Neuronal stem cell (in vitro differentiated cells): Measurements from ENCODE around the gene NOVA1.

Source experiments
- DNase-seq: peaks from one replicate; pipeline ENCODE4 v3.0.0-alpha.2; 2013; ENCODE audit warnings: low spot score
- H2AFZ ChIP-seq: one replicate; pipeline ENCODE4 v1.6.1; 2013; ENCODE audit warnings: mild to moderate bottlenecking, low read length, inconsistent platforms
- H2AK5ac ChIP-seq: 2 replicates; pipeline ENCODE4 v1.6.1; 2013; ENCODE audit warnings: low read depth, mild to moderate bottlenecking, inconsistent platforms, low read length, moderate library complexity, mixed read lengths
- H2BK120ac ChIP-seq: 2 replicates; pipeline ENCODE4 v1.6.1; 2013; ENCODE audit warnings: low read depth, mild to moderate bottlenecking, inconsistent platforms, low read length, moderate library complexity, mixed read lengths
- H2BK12ac ChIP-seq: one replicate; pipeline ENCODE4 v1.6.1; 2013; ENCODE audit warnings: low read length, inconsistent platforms
- H2BK15ac ChIP-seq: 2 replicates; pipeline ENCODE4 v1.6.1; 2013; ENCODE audit warnings: mild to moderate bottlenecking, low read length, inconsistent platforms, mixed read lengths
- H2BK5ac ChIP-seq: one replicate; pipeline ENCODE4 v1.6.1; 2013; ENCODE audit warnings: inconsistent platforms, mild to moderate bottlenecking, low read length, moderate library complexity
- H3K14ac ChIP-seq: one replicate; pipeline ENCODE4 v1.6.1; 2013; ENCODE audit warnings: low read length, inconsistent platforms
- H3K18ac ChIP-seq: 2 replicates; pipeline ENCODE4 v1.6.1; 2013; ENCODE audit warnings: low read length, inconsistent platforms
- H3K23ac ChIP-seq: 2 replicates; pipeline ENCODE4 v1.6.1; 2013; ENCODE audit warnings: low read depth, mild to moderate bottlenecking, mixed read lengths, low read length, inconsistent platforms; ENCODE audit not compliant: poor library complexity
- H3K27ac ChIP-seq: replicated peaks from 3 replicates; pipeline ENCODE4 v1.5.1; 2013; ENCODE audit warnings: low read length, inconsistent platforms
- H3K27me3 ChIP-seq, 3 experiments: 2 replicates each; pipeline ENCODE4 v1.6.1; 2013; ENCODE audit warnings: low read length in 3 of 3, mild to moderate bottlenecking in 2 of 3, inconsistent platforms in 1 of 3, low read depth in 1 of 3, mixed read lengths in 1 of 3, moderate library complexity in 1 of 3; ENCODE audit not compliant: control insufficient read depth in 3 of 3, insufficient read depth in 3 of 3
- H3K36me3 ChIP-seq, 2 donors: replicated peaks in 1 of 2; 2 replicates each; pipeline ENCODE4 v1.6.1; 2013; ENCODE audit warnings: low read length in 2 of 2; ENCODE audit not compliant: control insufficient read depth in 2 of 2, insufficient read depth in 2 of 2
- H3K4ac ChIP-seq: 2 replicates; pipeline ENCODE4 v1.6.1; 2013; ENCODE audit warnings: inconsistent platforms, mild to moderate bottlenecking, low read length, moderate library complexity
- H3K4me1 ChIP-seq, 2 donors: 1 replicate in 1 of 2; 2 replicates in 1 of 2; pipeline ENCODE4 v1.6.1; 2013; ENCODE audit warnings: low read length in 2 of 2, low read depth in 1 of 2; ENCODE audit not compliant: control insufficient read depth in 2 of 2, insufficient read depth in 1 of 2
- H3K4me2 ChIP-seq: one replicate; pipeline ENCODE4 v1.6.1; 2013; ENCODE audit warnings: mild to moderate bottlenecking, low read length, inconsistent platforms; ENCODE audit not compliant: insufficient read depth, poor library complexity, severe bottlenecking
- H3K4me3 ChIP-seq, 2 donors: 2 replicates each; pipeline ENCODE4 v1.5.1; 2013; ENCODE audit warnings: low read length in 2 of 2, mild to moderate bottlenecking in 2 of 2, inconsistent platforms in 1 of 2, moderate library complexity in 1 of 2
- H3K79me1 ChIP-seq: one replicate; pipeline ENCODE4 v1.6.1; 2013; ENCODE audit warnings: low read depth, mild to moderate bottlenecking, inconsistent platforms, low read length, moderate library complexity
- H3K9ac ChIP-seq: one replicate; pipeline ENCODE4 v1.6.1; 2013; ENCODE audit warnings: mild to moderate bottlenecking, low read depth, low read length, inconsistent platforms; ENCODE audit not compliant: poor library complexity
- H3K9me3 ChIP-seq, 2 donors: replicated peaks in 1 of 2; 2 replicates each; pipeline versions ENCODE3 to v1.6.1; 2013; ENCODE audit warnings: low read length in 2 of 2, mild to moderate bottlenecking in 2 of 2, inconsistent platforms in 1 of 2, low read depth in 1 of 2, mixed read lengths in 1 of 2, moderate library complexity in 1 of 2; ENCODE audit not compliant: control insufficient read depth in 2 of 2, insufficient read depth in 1 of 2
- H4K8ac ChIP-seq: one replicate; pipeline ENCODE4 v1.6.1; 2013; ENCODE audit warnings: low read depth, mild to moderate bottlenecking, inconsistent platforms, low read length, moderate library complexity
- H4K91ac ChIP-seq: one replicate; pipeline ENCODE4 v1.6.1; 2013; ENCODE audit warnings: low read length, low read depth, mild to moderate bottlenecking, inconsistent platforms; ENCODE audit not compliant: poor library complexity
- WGBS, 2 donors: extraction: QIAGEN DNeasy Blood & Tissue Kit; methylation state at CpG; one replicate each; pipeline ENCODE4 v1.1.7; 2013; ENCODE audit warnings: missing lambda C conversion rate in 2 of 2, mixed read lengths in 1 of 2; ENCODE audit not compliant: insufficient read length in 2 of 2, insufficient replicate concordance in 1 of 2; ENCODE audit errors: extremely low coverage in 2 of 2; 5-methylcytosine and 5-hydroxymethylcytosine counted together

Gene NOVA1

GRCh38 chr14:26601856-26602255 lies 4.0 kb upstream of the NOVA1 start:
- Histone ChIP-seq H3K4me1 (peaks cover 0 to 4% of the 10 kb centered on the region in 2 donors), H2BK5ac (no peak overlapping the region), H2AFZ (no peak overlapping the region), H3K23ac (no peak overlapping the region), H2BK15ac (no peak overlapping the region), H3K4me3 (no peak overlapping the region), H3K14ac (no peak overlapping the region), H3K27ac (no peak overlapping the region), H2AK5ac (no peak overlapping the region), H4K8ac (no peak overlapping the region), H3K36me3 (no peaks in the 10 kb centered on the region), H3K9me3 (no peaks in the 10 kb centered on the region), H3K18ac (no peak overlapping the region), H2BK12ac (no peak overlapping the region), H3K79me1 (peaks cover 2% of the 10 kb centered on the region), H3K27me3 (no peaks in the 10 kb centered on the region), H4K91ac (no peak overlapping the region), H2BK120ac (no peak overlapping the region), H3K4me2 (no peak overlapping the region), H3K9ac (no peak overlapping the region), H3K4ac (no peak overlapping the region)
- WGBS, 2 donors: no CpG with 5 or more reads among the region's 4 CpGs
- DNase-seq: no peak

DNA sequence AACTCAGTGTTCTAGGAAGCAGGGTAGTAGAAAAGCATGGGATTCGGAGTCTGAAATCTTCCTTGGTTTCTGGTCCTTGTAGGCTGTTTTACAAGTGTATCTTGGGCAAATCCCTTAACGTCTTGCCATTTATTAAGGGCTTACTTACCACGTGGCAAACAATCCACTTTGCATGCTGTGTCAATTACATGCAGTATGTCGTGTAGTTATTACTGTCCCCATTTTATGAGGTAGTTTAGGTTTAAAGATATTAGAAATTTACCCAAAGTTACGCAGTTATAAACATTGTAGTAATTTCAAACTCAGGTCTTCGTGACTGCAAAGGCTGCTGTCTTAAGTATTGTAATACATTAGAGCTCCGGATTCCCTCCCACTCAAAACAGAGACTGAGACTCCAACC lies 1.5 kb upstream of the NOVA1 start:
- no peak overlapping the region for H3K9ac ChIP-seq
- no peaks in the 10 kb centered on the region for H3K9me3 ChIP-seq
- H3K23ac ChIP-seq: no peak overlapping the region
- H4K8ac ChIP-seq: no peak overlapping the region
- DNase-seq: no peak
- no peak overlapping the region for H3K14ac ChIP-seq
- H3K4me3 ChIP-seq: peak overlapping the region in 1 of 2 donors; percentile 87
- peak overlapping the region; percentile 86 for H2AFZ ChIP-seq
- H3K36me3 ChIP-seq: no peaks in the 10 kb centered on the region
- peaks cover 0 to 7% of the 10 kb centered on the region in 2 donors for H3K4me1 ChIP-seq
- no peak overlapping the region for H4K91ac ChIP-seq
- H3K4ac ChIP-seq: no peak overlapping the region
- H2BK15ac ChIP-seq: no peak overlapping the region
- H3K27ac ChIP-seq: no peak overlapping the region
- H2BK120ac ChIP-seq: no peak overlapping the region
- no CpG with 5 or more reads among the region's 7 CpGs for WGBS, 2 donors
- no peak overlapping the region for H2BK5ac ChIP-seq
- no peak overlapping the region for H2AK5ac ChIP-seq
- H3K27me3 ChIP-seq: no peaks in the 10 kb centered on the region
- H2BK12ac ChIP-seq: no peak overlapping the region
- no peak overlapping the region for H3K18ac ChIP-seq
- H3K79me1 ChIP-seq: peaks cover 2% of the 10 kb centered on the region
- H3K4me2 ChIP-seq: no peak overlapping the region

DNA sequence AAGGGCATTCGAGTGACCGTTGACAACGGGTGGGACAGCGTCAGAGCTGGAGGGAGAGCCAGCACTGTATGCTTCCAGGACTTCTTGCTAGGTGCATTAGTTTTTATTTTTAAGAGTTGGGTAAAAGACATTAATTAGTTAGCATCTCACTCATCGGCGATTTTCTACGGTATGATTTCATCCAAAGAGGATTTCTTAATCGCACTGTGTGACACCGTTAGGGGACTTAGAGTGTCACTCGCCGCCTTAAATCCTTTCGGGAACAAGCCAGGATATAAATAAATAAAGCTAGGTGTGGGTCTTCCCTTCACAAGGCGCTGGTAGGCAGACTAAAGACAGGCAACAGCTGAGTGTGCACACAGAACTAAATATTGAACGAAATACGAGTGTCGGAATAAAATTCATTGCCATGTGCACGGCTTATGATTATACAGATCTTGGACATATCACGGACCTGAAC lies 869 bp upstream of the NOVA1 start:
- no peak overlapping the region for H3K9ac ChIP-seq
- H3K9me3 ChIP-seq: no peaks in the 10 kb centered on the region
- peak overlapping the region; percentile 15 for H3K27ac ChIP-seq

DNA sequence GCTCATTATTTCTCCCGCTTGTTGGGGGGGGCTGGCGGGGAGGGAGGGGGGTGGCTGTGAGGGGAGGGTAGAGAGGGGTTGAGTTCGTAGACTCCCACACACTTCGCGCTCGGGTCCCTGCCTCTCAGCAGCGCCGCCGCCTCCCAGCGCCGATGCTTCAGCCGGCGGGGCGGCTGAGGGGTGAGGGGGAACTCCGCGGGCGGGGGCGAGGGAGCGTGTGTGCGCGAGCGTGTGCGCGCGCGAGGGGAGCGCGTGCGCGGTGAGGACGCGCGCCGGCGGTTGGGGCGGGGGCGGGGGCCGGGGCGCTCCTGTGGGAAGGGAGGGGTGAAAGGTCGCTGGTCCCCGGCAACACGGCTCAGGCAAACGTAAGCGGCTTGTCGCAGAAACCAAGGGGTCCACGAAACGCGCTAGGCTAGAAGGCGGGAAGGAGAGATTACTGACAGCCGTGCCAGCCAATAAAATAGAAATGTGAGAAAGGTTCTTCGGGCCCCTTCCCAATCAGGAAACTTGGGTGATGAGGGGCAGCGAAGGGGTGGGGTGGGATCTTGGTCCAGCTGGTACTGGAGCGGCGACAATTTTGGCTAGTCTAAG lies 343 bp upstream of the NOVA1 start:
- WGBS, 2 donors: no CpG with 5 or more reads among the region's 54 CpGs

More for the DNA sequence above, 869 bp upstream of the NOVA1 start:
- Histone ChIP-seq H3K23ac (no peak overlapping the region), H4K8ac (no peak overlapping the region), H3K36me3 (peaks cover 0 to 5% of the 10 kb centered on the region in 2 donors), H3K14ac (no peak overlapping the region), H3K27me3 (no peaks in the 10 kb centered on the region), H2AFZ (peak overlapping the region; percentile 86), H2BK120ac (no peak overlapping the region), H3K4me2 (peak overlapping the region; percentile 71), H4K91ac (no peak overlapping the region), H3K79me1 (peaks cover 2% of the 10 kb centered on the region), H2BK12ac (no peak overlapping the region), H3K18ac (no peak overlapping the region), H3K4me3 (peak overlapping the region; percentile 82 to 87), H2BK5ac (no peak overlapping the region), H2AK5ac (no peak overlapping the region), H3K4ac (no peak overlapping the region), H3K4me1 (peaks cover 0 to 13% of the 10 kb centered on the region in 2 donors), H2BK15ac (no peak overlapping the region)
- WGBS, 2 donors: no CpG with 5 or more reads among the region's 18 CpGs
- DNase-seq: no peak

More for the DNA sequence above, 343 bp upstream of the NOVA1 start:
- Histone ChIP-seq H3K4me1 (peaks cover 0 to 15% of the 10 kb centered on the region in 2 donors), H3K4me3 (peak overlapping the region; percentile 87 to 98), H2BK15ac (no peak overlapping the region), H3K4me2 (peak overlapping the region; percentile 71), H2AK5ac (peak overlapping the region; percentile 90), H3K27me3 (no peaks in the 10 kb centered on the region), H3K4ac (no peak overlapping the region), H3K9me3 (no peaks in the 10 kb centered on the region), H4K8ac (no peak overlapping the region), H3K79me1 (peaks cover 2% of the 10 kb centered on the region), H4K91ac (no peak overlapping the region), H3K23ac (peak overlapping the region; percentile 85), H2BK5ac (peak overlapping the region; percentile 96), H2BK12ac (no peak overlapping the region), H3K9ac (peak overlapping the region; percentile 93), H2AFZ (peak overlapping the region; percentile 86), H2BK120ac (no peak overlapping the region), H3K36me3 (peaks cover 0 to 10% of the 10 kb centered on the region in 2 donors), H3K18ac (peak overlapping the region; percentile 97), H3K27ac (peak overlapping the region; percentile 99), H3K14ac (no peak overlapping the region)
- peak; percentile 98 for DNase-seq
